HepG2 (cell line): ENCODE data around the gene UBTD2.

Experiments used
- ARHGAP35 ChIP-seq: sonication (generic); formaldehyde crosslinking; IDR thresholded peaks from 2 replicates; pipeline ENCODE4 v1.9.0; 2022; ENCODE audit warnings: mild to moderate bottlenecking, inconsistent platforms, moderate library complexity, missing genetic modification reagents, borderline replicate concordance
- CTCF ChIP-seq: sonication (generic); formaldehyde crosslinking; IDR thresholded peaks from 2 replicates; pipeline ENCODE4 v1.5.0; 2020; ENCODE audit warnings: mild to moderate bottlenecking, missing genetic modification reagents, moderate library complexity
- EZH2 ChIP-seq: conservative IDR thresholded peaks from 2 replicates; pipeline ENCODE4 v1.6.1; 2012; ENCODE audit warnings: mild to moderate bottlenecking, low read depth, low read length, moderate library complexity
- HMG20A ChIP-seq: IDR thresholded peaks from 2 replicates; pipeline ENCODE4 v1.6.1; 2016; ENCODE audit warnings: borderline replicate concordance
- MAFK ChIP-seq, 2 experiments: IDR thresholded peaks in 1 of 2; conservative IDR thresholded peaks in 1 of 2; 2 replicates each; pipeline ENCODE4 v1.6.1; 2011; ENCODE audit warnings: improper control_type of control experiment in 2 of 2, low read length in 2 of 2
- MXD1 ChIP-seq: sonication (generic); formaldehyde crosslinking; IDR thresholded peaks from 2 replicates; pipeline ENCODE4 v1.4.0; 2020; ENCODE audit warnings: mild to moderate bottlenecking, missing genetic modification reagents
- PBX2 ChIP-seq: IDR thresholded peaks from 2 replicates; pipeline ENCODE4 v1.6.1; 2016; ENCODE audit warnings: control low read depth
- SIN3B ChIP-seq: fragments of 150-350 bp; IDR thresholded peaks from 2 replicates; pipeline ENCODE4 v1.6.1; 2014; ENCODE audit warnings: low read length
- SKIL ChIP-seq: sonication (generic); formaldehyde crosslinking; IDR thresholded peaks from 2 replicates; pipeline ENCODE4 v1.8.0; 2022; ENCODE audit warnings: missing genetic modification reagents, mild to moderate bottlenecking, moderate library complexity, borderline replicate concordance
- YY1 ChIP-seq: IDR thresholded peaks from 2 replicates; pipeline ENCODE4 v1.6.1; 2011; ENCODE audit warnings: low read length, low read depth, moderate library complexity, mild to moderate bottlenecking; ENCODE audit not compliant: insufficient read depth, insufficient replicate concordance
- ZNF124 ChIP-seq: sonication (generic); formaldehyde crosslinking; IDR thresholded peaks from 2 replicates; pipeline ENCODE4 v1.4.0; 2020; ENCODE audit warnings: missing genetic modification reagents
- ZNF281 ChIP-seq: sonication (generic); formaldehyde crosslinking; IDR thresholded peaks from 2 replicates; pipeline ENCODE4 v1.4.0; 2020; ENCODE audit warnings: missing genetic modification reagents, borderline replicate concordance
- ZNF558 ChIP-seq: sonication (generic); formaldehyde crosslinking; IDR thresholded peaks from 2 replicates; pipeline ENCODE4 v1.9.0; 2022; ENCODE audit warnings: mild to moderate bottlenecking, missing genetic modification reagents, borderline replicate concordance

DNA sequence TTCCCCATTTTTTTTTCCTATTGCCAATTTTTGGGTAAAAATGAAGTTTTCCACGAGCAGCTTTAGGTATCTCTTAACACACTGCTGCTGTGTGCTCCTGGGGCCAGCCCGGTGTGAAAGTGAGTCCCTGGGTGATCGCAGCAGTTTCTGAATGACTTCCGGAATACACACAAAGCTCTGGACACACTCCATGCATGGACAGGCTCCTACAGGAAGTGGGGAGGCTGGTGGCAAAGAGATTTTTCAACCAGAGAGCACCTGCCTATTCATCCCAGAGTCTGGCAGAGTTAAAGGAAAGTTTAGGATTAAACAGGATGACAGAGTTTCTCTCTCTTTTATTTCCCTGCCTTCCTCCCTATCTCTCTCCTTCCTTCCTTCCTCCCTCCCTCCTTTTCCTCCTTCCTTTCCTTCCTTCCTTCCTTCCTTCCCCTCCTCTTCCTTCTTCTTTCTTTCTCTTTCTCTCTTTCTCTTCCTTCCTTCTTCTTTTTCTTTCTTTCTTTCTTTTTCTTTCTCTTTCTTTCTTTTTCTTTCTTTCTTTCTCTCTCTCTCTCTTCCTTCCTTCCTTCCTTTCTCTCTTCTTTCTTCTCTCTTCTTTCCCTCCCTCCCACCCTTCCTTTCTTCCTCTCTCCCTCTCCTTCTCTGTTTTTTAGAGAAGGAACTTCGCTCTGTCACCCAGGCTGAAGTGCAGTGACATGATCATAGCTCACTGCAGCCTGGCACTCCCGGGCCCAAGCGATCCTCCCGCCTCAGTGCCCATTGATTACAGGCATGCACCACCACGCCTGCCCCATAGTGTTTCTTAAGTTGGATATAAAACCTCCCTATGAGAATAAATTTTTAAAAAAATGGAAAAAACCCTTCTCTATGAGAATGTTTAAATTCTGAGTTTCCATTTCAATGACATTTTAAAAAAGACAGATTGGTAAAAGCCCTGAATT, 38.7 kb upstream of the UBTD2 start:
- no peak for TF ChIP-seq HMG20A (CRISPR knock-in tag)
- TF ChIP-seq CTCF (CRISPR knock-in tag) = no peak
- no peak for TF ChIP-seq ARHGAP35 (CRISPR knock-in tag)
- TF ChIP-seq MAFK (conservative IDR thresholded peaks at IDR 0.05 in 1 of 2, IDR thresholded peaks at IDR 0.05 in 1 of 2; ENCODE audit: low read length in 2 of 2) = no peak
- TF ChIP-seq ZNF124 = no peak
- TF ChIP-seq YY1 = no peak
- no peak for TF ChIP-seq PBX2 (CRISPR knock-in tag)
- no peak for TF ChIP-seq SIN3B
- no peak for TF ChIP-seq SKIL (CRISPR knock-in tag)
- no peak for TF ChIP-seq EZH2
- TF ChIP-seq ZNF558 (CRISPR knock-in tag) = no peak
- TF ChIP-seq ZNF281 (CRISPR knock-in tag) = no peak
- TF ChIP-seq MXD1 (CRISPR knock-in tag) = no peak
